H1 (cell line): ENCODE results near the gene CHRNA4. TPM values are rescaled to one million over a fixed set of nuclear protein-coding genes. Genes with fewer than 3 reads are reported as not detected.
"Not testable (repeated sequence)": the region's sequence is repeated elsewhere in the genome, so short reads cannot be mapped to it uniquely, and the experiment has no call there.

ENCODE experiments used
- CTCF ChIA-PET: fragments of 300-600 bp; sonication (Branson Sonifier 250); formaldehyde crosslinking; loops from one replicate; lab custom pipeline; 2021; ENCODE audit not compliant: partially characterized antibody; lab: Charles Lee
- POLR2A ChIA-PET: fragments of 300-600 bp; sonication (Branson Sonifier 250); formaldehyde crosslinking; loops from one replicate; lab custom pipeline; 2021; ENCODE audit warnings: inconsistent platforms; ENCODE audit not compliant: partially characterized antibody; lab: Charles Lee
- DNase-seq, 2 experiments: peaks; one replicate each; pipeline versions ENCODE4 v3.0.0 to v3.0.0-alpha.2; 2010 to 2022; ENCODE audit warnings: low spot score in 2 of 2, low read depth in 1 of 2, mixed read lengths in 1 of 2
- FAIRE-seq: peaks from 2 replicates; lab custom pipeline; 2011; peaks lifted over from hg19 to GRCh38; lab: Jason Lieb, UNC
- H2AFZ ChIP-seq: 2 replicates; pipeline ENCODE4 v1.8.1; 2012; ENCODE audit warnings: low read length, inconsistent platforms
- H2AK5ac ChIP-seq: 2 replicates; pipeline ENCODE4 v1.6.1; 2013; ENCODE audit warnings: low read depth, low read length
- H2BK120ac ChIP-seq: replicated peaks from 2 replicates; pipeline ENCODE3; 2013; ENCODE audit warnings: low read depth, low read length, inconsistent platforms
- H2BK12ac ChIP-seq: 2 replicates; pipeline ENCODE4 v1.6.1; 2013; ENCODE audit warnings: low read depth, low read length
- H2BK15ac ChIP-seq: 2 replicates; pipeline ENCODE4 v1.6.1; 2013; ENCODE audit warnings: low read length
- H2BK20ac ChIP-seq: 2 replicates; pipeline ENCODE4 v1.6.1; 2013; ENCODE audit warnings: low read length
- H2BK5ac ChIP-seq: 2 replicates; pipeline ENCODE4 v1.6.1; 2013; ENCODE audit warnings: low read depth, low read length
- H3K14ac ChIP-seq: 2 replicates; pipeline ENCODE4 v1.6.1; 2013; ENCODE audit warnings: inconsistent platforms; ENCODE audit not compliant: insufficient read length
- H3K18ac ChIP-seq: 2 replicates; pipeline ENCODE4 v1.6.1; 2013; ENCODE audit warnings: low read length; ENCODE audit errors: extremely low read depth
- H3K23ac ChIP-seq: 2 replicates; pipeline ENCODE4 v1.6.1; 2013; ENCODE audit warnings: inconsistent platforms; ENCODE audit not compliant: insufficient read length
- H3K23me2 ChIP-seq: 2 replicates; pipeline ENCODE4 v1.6.1; 2013; ENCODE audit warnings: low read depth, low read length
- H3K27ac ChIP-seq: 2 replicates; pipeline ENCODE4 v1.6.1; 2011; ENCODE audit warnings: low read depth, low read length, inconsistent platforms
- H3K27me3 ChIP-seq, 4 experiments: replicated peaks in 1 of 4; 1 replicate in 1 of 4; 2 replicates in 3 of 4; pipeline versions ENCODE4 v1.6.1 to v1.8.1; 2011 to 2013; ENCODE audit warnings: low read length in 3 of 4, mild to moderate bottlenecking in 3 of 4, inconsistent platforms in 2 of 4, mixed read lengths in 2 of 4, moderate library complexity in 1 of 4; ENCODE audit not compliant: control insufficient read depth in 3 of 4, insufficient read depth in 3 of 4; ENCODE audit errors: extremely low read depth in 1 of 4
- H3K36me3 ChIP-seq, 4 experiments: 2 replicates each; pipeline versions ENCODE4 v1.6.1 to v1.8.1; 2011 to 2013; ENCODE audit warnings: mild to moderate bottlenecking in 4 of 4, low read length in 3 of 4, moderate library complexity in 2 of 4, control low read depth in 1 of 4, inconsistent platforms in 1 of 4; ENCODE audit not compliant: insufficient read depth in 4 of 4, control insufficient read depth in 2 of 4
- H3K4ac ChIP-seq: replicated peaks from 2 replicates; pipeline ENCODE3; 2013; ENCODE audit warnings: low read length, low read depth, mixed read lengths, inconsistent platforms; ENCODE audit not compliant: insufficient read length
- H3K4me1 ChIP-seq, 4 experiments: replicated peaks in 1 of 4; 1 replicate in 1 of 4; 2 replicates in 3 of 4; pipeline versions ENCODE4 v1.6.1 to v1.8.1; 2011 to 2013; ENCODE audit warnings: low read length in 3 of 4, inconsistent platforms in 2 of 4, mixed read lengths in 1 of 4; ENCODE audit not compliant: insufficient read depth in 4 of 4, control insufficient read depth in 3 of 4
- H3K4me2 ChIP-seq, 2 experiments: 2 replicates each; pipeline versions ENCODE4 v1.6.1 to v1.8.1; 2011 to 2013; ENCODE audit warnings: low read depth in 2 of 2, low read length in 2 of 2, control low read depth in 1 of 2, inconsistent platforms in 1 of 2, mild to moderate bottlenecking in 1 of 2; ENCODE audit not compliant: insufficient read depth in 1 of 2
- H3K4me3 ChIP-seq, 4 experiments: fragments of 200-600, 300-600 bp in 1 of 4; sonication (generic), shearing (Covaris generic), sonication (Bioruptor Twin) in 1 of 4; 2 replicates each; pipeline versions ENCODE4 v1.5.1 to v1.8.1; 2011 to 2016; ENCODE audit warnings: low read length in 4 of 4, low read depth in 3 of 4, control low read depth in 2 of 4, inconsistent platforms in 2 of 4, mild to moderate bottlenecking in 2 of 4, mixed read lengths in 1 of 4, moderate library complexity in 1 of 4; ENCODE audit not compliant: insufficient read depth in 2 of 4; ENCODE audit errors: extremely low read depth in 1 of 4
- H3K56ac ChIP-seq: replicated peaks from 2 replicates; pipeline ENCODE3; 2013; ENCODE audit warnings: low read depth, mild to moderate bottlenecking, mixed read lengths, low read length, inconsistent platforms; ENCODE audit not compliant: insufficient read length
- H3K79me1 ChIP-seq: 2 replicates; pipeline ENCODE4 v1.6.1; 2013; ENCODE audit warnings: low read depth, low read length, control low read depth
- H3K79me2 ChIP-seq, 2 experiments: 2 replicates each; pipeline versions ENCODE4 v1.6.1 to v1.8.1; 2012 to 2013; ENCODE audit warnings: low read length in 2 of 2, mild to moderate bottlenecking in 2 of 2, inconsistent platforms in 1 of 2; ENCODE audit not compliant: insufficient read depth in 2 of 2, control insufficient read depth in 1 of 2
- H3K9ac ChIP-seq, 4 experiments: replicated peaks in 1 of 4; 1 replicate in 1 of 4; 2 replicates in 3 of 4; pipeline versions ENCODE4 v1.6.1 to v1.8.1; 2011 to 2013; ENCODE audit warnings: low read depth in 3 of 4, low read length in 3 of 4, control low read depth in 2 of 4, mild to moderate bottlenecking in 2 of 4, moderate library complexity in 2 of 4, inconsistent platforms in 1 of 4; ENCODE audit errors: extremely low read depth in 1 of 4
- H3K9me3 ChIP-seq, 2 experiments: 2 replicates each; pipeline versions ENCODE4 v1.6.1 to v1.8.1; 2012 to 2013; ENCODE audit warnings: mild to moderate bottlenecking in 2 of 2, moderate library complexity in 2 of 2, control low read depth in 1 of 2, inconsistent platforms in 1 of 2, low read depth in 1 of 2, low read length in 1 of 2, mixed read lengths in 1 of 2; ENCODE audit not compliant: insufficient read depth in 2 of 2
- H4K20me1 ChIP-seq, 2 experiments: replicated peaks in 1 of 2; 2 replicates each; pipeline versions ENCODE3 to v1.8.1; 2011 to 2013; ENCODE audit warnings: inconsistent platforms in 2 of 2, low read length in 2 of 2, mild to moderate bottlenecking in 1 of 2; ENCODE audit not compliant: insufficient read depth in 2 of 2, control insufficient read depth in 1 of 2
- H4K5ac ChIP-seq: 2 replicates; pipeline ENCODE4 v1.6.1; 2013; ENCODE audit warnings: low read length, low read depth, mixed read lengths, inconsistent platforms; ENCODE audit not compliant: insufficient read length
- H4K8ac ChIP-seq: 2 replicates; pipeline ENCODE4 v1.8.0; 2013; ENCODE audit warnings: mild to moderate bottlenecking, moderate library complexity, low read length, inconsistent platforms; ENCODE audit not compliant: insufficient read depth; ENCODE audit errors: extremely low read depth
- H4K91ac ChIP-seq: replicated peaks from 2 replicates; pipeline ENCODE3; 2013; ENCODE audit warnings: low read length, mixed read lengths, inconsistent platforms; ENCODE audit not compliant: insufficient read length
- WGBS, 2 experiments: shearing (Covaris generic) in 1 of 2; methylation state at CpG; one replicate each; pipeline versions ENCODE4 v1.1.6 to v1.1.7; 2013 to 2015; ENCODE audit warnings: low lambda C conversion rate in 2 of 2, mixed read lengths in 2 of 2, inconsistent platforms in 1 of 2, low coverage in 1 of 2, missing lambda C conversion rate in 1 of 2; ENCODE audit not compliant: insufficient replicate concordance in 2 of 2, insufficient coverage in 1 of 2, insufficient read length in 1 of 2; ENCODE audit errors: extremely low coverage in 1 of 2, missing lambda C conversion rate in 1 of 2; 5-methylcytosine and 5-hydroxymethylcytosine counted together
- polyA plus RNA-seq, 7 experiments: library from polyadenylated mRNA; depleted of rRNA in 3 of 7; stranded (reverse) in 5 of 7; unstranded in 2 of 7; fragments of >200 nt in 5 of 7; fragments of 200-250 nt in 2 of 7; gene quantifications; 1 replicate in 5 of 7; 2 replicates in 1 of 7; 4 replicates in 1 of 7; pipeline versions ENCODE4 v1.2.1 to v1.2.3, GENCODE V29; 2011 to 2013; ENCODE audit warnings: missing spikeins in 2 of 7, mixed read lengths in 2 of 7
- total RNA-seq: library from RNA; stranded (reverse); fragmentation: NEBNext Ultra II Directional; extraction: Animal tissue kit (Norgen Biotek cat#: 25700); gene quantifications from 2 replicates; pipeline ENCODE4 v1.2.1, GENCODE V29; 2021

Gene CHRNA4
- total and polyA plus RNA-seq, 2 of the 8 experiments (the other 6 are each of a cell fraction or from before 2014, with no cell fraction given) = 4.3 to 5.7 TPM

- H4K8ac ChIP-seq, H3K23ac ChIP-seq, H3K27me3 ChIP-seq, H3K4me3 ChIP-seq, H2BK20ac ChIP-seq, H3K4me1 ChIP-seq, H4K91ac ChIP-seq, H3K27ac ChIP-seq, H3K79me1 ChIP-seq, DNase-seq, H2BK5ac ChIP-seq, H3K9ac ChIP-seq, H2BK120ac ChIP-seq, H3K9me3 ChIP-seq, POLR2A ChIA-PET, H3K56ac ChIP-seq, H3K23me2 ChIP-seq, H3K4ac ChIP-seq, H2AK5ac ChIP-seq, H3K79me2 ChIP-seq, H3K4me2 ChIP-seq, H4K20me1 ChIP-seq, H2BK15ac ChIP-seq, H3K36me3 ChIP-seq, H3K14ac ChIP-seq, H3K18ac ChIP-seq, H2AFZ ChIP-seq, H4K5ac ChIP-seq, H2BK12ac ChIP-seq, FAIRE-seq: not testable (repeated sequence)
- CTCF ChIA-PET = interaction anchor here (6.5 kb wide), 1 partner anchor 31 kb away, joined by 38 read pairs; no protein-coding TSS in a partner anchor
- WGBS, 2 experiments = 91% methylated on average over 10 of the region's 10 CpGs; no CpG with 5 or more reads in 1 of the 2 experiments
These were observed 20.9 kb downstream of the CHRNA4 start for GRCh38 chr20:63340158-63340688.
